H9 (cell line): ENCODE measurements around the gene TGM3. TPM values are rescaled to one million over a fixed set of nuclear protein-coding genes. Genes with fewer than 3 reads are reported as not detected.

Source experiments
- DNase-seq: peaks from one replicate; pipeline ENCODE4 v3.0.0-alpha.2; 2017
- H2AFZ ChIP-seq: one replicate; pipeline ENCODE4 v1.6.1; 2013; ENCODE audit warnings: mild to moderate bottlenecking, low read length, control low read depth, moderate library complexity
- H2AK5ac ChIP-seq: 2 replicates; pipeline ENCODE4 v1.6.1; 2013; ENCODE audit warnings: low read length, control low read depth, mixed read lengths; ENCODE audit not compliant: insufficient read length
- H2BK120ac ChIP-seq: one replicate; pipeline ENCODE4 v1.6.1; 2013; ENCODE audit warnings: low read depth, mild to moderate bottlenecking, low read length, control low read depth, inconsistent platforms; ENCODE audit not compliant: poor library complexity, severe bottlenecking
- H2BK12ac ChIP-seq: 2 replicates; pipeline ENCODE4 v1.6.1; 2013; ENCODE audit warnings: low read length, control low read depth, mixed read lengths, low read depth; ENCODE audit not compliant: insufficient read length
- H2BK15ac ChIP-seq: 2 replicates; pipeline ENCODE4 v1.6.1; 2013; ENCODE audit warnings: low read depth, low read length, control low read depth
- H2BK20ac ChIP-seq: one replicate; pipeline ENCODE4 v1.6.1; 2013; ENCODE audit warnings: low read depth, mild to moderate bottlenecking, low read length, control low read depth, inconsistent platforms; ENCODE audit not compliant: poor library complexity, severe bottlenecking
- H2BK5ac ChIP-seq: 2 replicates; pipeline ENCODE4 v1.6.1; 2013; ENCODE audit warnings: low read length, control low read depth, mixed read lengths; ENCODE audit not compliant: insufficient read length
- H3K14ac ChIP-seq: 2 replicates; pipeline ENCODE4 v1.6.1; 2013; ENCODE audit warnings: low read length, control low read depth; ENCODE audit not compliant: insufficient read depth
- H3K18ac ChIP-seq: 2 replicates; pipeline ENCODE4 v1.6.1; 2013; ENCODE audit warnings: low read depth, mild to moderate bottlenecking, mixed read lengths, low read length, control low read depth; ENCODE audit not compliant: insufficient read length
- H3K23ac ChIP-seq: 2 replicates; pipeline ENCODE4 v1.6.1; 2013; ENCODE audit warnings: low read length, control low read depth, mixed read lengths, low read depth; ENCODE audit not compliant: insufficient read length
- H3K23me2 ChIP-seq: 2 replicates; pipeline ENCODE4 v1.6.1; 2013; ENCODE audit warnings: low read depth, mild to moderate bottlenecking, mixed read lengths, low read length, control low read depth; ENCODE audit not compliant: insufficient read length, poor library complexity, severe bottlenecking
- H3K27ac ChIP-seq: 2 replicates; pipeline ENCODE4 v1.5.1; 2013; ENCODE audit warnings: low read length, control low read depth, mixed read lengths, low read depth; ENCODE audit not compliant: insufficient read length
- H3K27me3 ChIP-seq: 2 replicates; pipeline ENCODE4 v1.6.1; 2013; ENCODE audit warnings: low read length, control low read depth, inconsistent platforms; ENCODE audit not compliant: insufficient read depth
- H3K4ac ChIP-seq: 2 replicates; pipeline ENCODE4 v1.6.1; 2013; ENCODE audit warnings: low read depth, mild to moderate bottlenecking, control low read depth, inconsistent platforms, low read length, moderate library complexity
- H3K4me1 ChIP-seq: 2 replicates; pipeline ENCODE4 v1.6.1; 2013; ENCODE audit warnings: low read length, control low read depth, inconsistent platforms; ENCODE audit not compliant: insufficient read depth
- H3K4me2 ChIP-seq: 2 replicates; pipeline ENCODE4 v1.6.1; 2013; ENCODE audit warnings: low read length, control low read depth, mixed read lengths; ENCODE audit not compliant: insufficient read length, insufficient read depth
- H3K56ac ChIP-seq: 2 replicates; pipeline ENCODE4 v1.6.1; 2013; ENCODE audit warnings: low read depth, mild to moderate bottlenecking, mixed read lengths, low read length, control low read depth; ENCODE audit not compliant: insufficient read length
- H3K79me1 ChIP-seq: 2 replicates; pipeline ENCODE4 v1.6.1; 2013; ENCODE audit warnings: low read depth, mild to moderate bottlenecking, moderate library complexity, low read length, control low read depth, inconsistent platforms; ENCODE audit not compliant: insufficient read depth, poor library complexity, severe bottlenecking
- H3K79me2 ChIP-seq: 2 replicates; pipeline ENCODE4 v1.6.1; 2013; ENCODE audit warnings: low read length, control low read depth, inconsistent platforms; ENCODE audit not compliant: insufficient read depth
- H3K9ac ChIP-seq: 2 replicates; pipeline ENCODE4 v1.6.1; 2013; ENCODE audit warnings: low read length, control low read depth, mixed read lengths; ENCODE audit not compliant: insufficient read length; ENCODE audit errors: extremely low read depth
- H3K9me3 ChIP-seq: one replicate; pipeline ENCODE4 v1.6.1; 2013; ENCODE audit warnings: low read depth, low read length, inconsistent platforms; ENCODE audit not compliant: control insufficient read depth
- H3T11ph ChIP-seq: one replicate; pipeline ENCODE4 v1.6.1; 2013; ENCODE audit warnings: mild to moderate bottlenecking, low read length, control low read depth, inconsistent platforms
- H4K20me1 ChIP-seq: one replicate; pipeline ENCODE4 v1.6.1; 2013; ENCODE audit not compliant: control insufficient read depth, insufficient read length, insufficient read depth
- H4K5ac ChIP-seq: 2 replicates; pipeline ENCODE4 v1.6.1; 2013; ENCODE audit warnings: low read depth, mild to moderate bottlenecking, mixed read lengths, low read length, control low read depth; ENCODE audit not compliant: insufficient read length
- H4K8ac ChIP-seq: replicated peaks from 2 replicates; pipeline ENCODE4 v1.6.1; 2013; ENCODE audit warnings: low read length, control low read depth, mixed read lengths, low read depth; ENCODE audit not compliant: insufficient read length
- H4K91ac ChIP-seq: 2 replicates; pipeline ENCODE4 v1.6.1; 2013; ENCODE audit warnings: low read depth, mild to moderate bottlenecking, moderate library complexity, mixed read lengths, low read length, control low read depth; ENCODE audit not compliant: insufficient read length
- H3K27ac Mint-ChIP-seq, 3 experiments: 2 replicates in 2 of 3; 3 replicates in 1 of 3; pipeline ENCODE4 v1.8.0; 2020 to 2021; ENCODE audit warnings: mixed read lengths in 3 of 3, mild to moderate bottlenecking in 1 of 3, moderate library complexity in 1 of 3
- H3K27me3 Mint-ChIP-seq: 2 replicates; pipeline ENCODE4 v1.8.0; 2021; ENCODE audit warnings: low read depth, mild to moderate bottlenecking, moderate library complexity, mixed read lengths
- H3K36me3 Mint-ChIP-seq, 3 experiments: 2 replicates in 2 of 3; 3 replicates in 1 of 3; pipeline ENCODE4 v1.8.0; 2020 to 2021; ENCODE audit warnings: low read depth in 3 of 3, mixed read lengths in 3 of 3; ENCODE audit not compliant: insufficient read depth in 1 of 3
- H3K4me1 Mint-ChIP-seq, 2 experiments: 2 replicates each; pipeline ENCODE4 v1.8.0; 2020; ENCODE audit warnings: mixed read lengths in 2 of 2
- H3K4me3 Mint-ChIP-seq, 2 experiments: 2 replicates in 1 of 2; 3 replicates in 1 of 2; pipeline ENCODE4 v1.8.0; 2020 to 2021; ENCODE audit warnings: mild to moderate bottlenecking in 2 of 2, mixed read lengths in 2 of 2, moderate library complexity in 1 of 2
- H3K9me3 Mint-ChIP-seq, 2 experiments: 2 replicates in 1 of 2; 3 replicates in 1 of 2; pipeline ENCODE4 v1.8.0; 2020; ENCODE audit warnings: mild to moderate bottlenecking in 2 of 2, mixed read lengths in 2 of 2, moderate library complexity in 1 of 2
- WGBS: extraction: QIAGEN DNeasy Blood & Tissue Kit; methylation state at CpG from one replicate; pipeline ENCODE4 v1.1.7; 2013; ENCODE audit warnings: missing lambda C conversion rate, low lambda C conversion rate, mixed read lengths; ENCODE audit not compliant: insufficient read length; ENCODE audit errors: extremely low coverage; 5-methylcytosine and 5-hydroxymethylcytosine counted together
- total RNA-seq: library from RNA; stranded (reverse); gene quantifications from 2 replicates; pipeline ENCODE4 v1.2.1, GENCODE V29; 2021
- TF ChIP-seq, protein P1 (sequence below): fragments of 200-600 bp; sonication (generic); conservative IDR thresholded peaks from 3 replicates; pipeline ENCODE4 v1.8.0; 2021; ENCODE audit warnings: antibody characterized with exemption, mild to moderate bottlenecking

TGM3 gene
- total RNA-seq, 1 experiment from 2014 or later: not detected

DNA sequence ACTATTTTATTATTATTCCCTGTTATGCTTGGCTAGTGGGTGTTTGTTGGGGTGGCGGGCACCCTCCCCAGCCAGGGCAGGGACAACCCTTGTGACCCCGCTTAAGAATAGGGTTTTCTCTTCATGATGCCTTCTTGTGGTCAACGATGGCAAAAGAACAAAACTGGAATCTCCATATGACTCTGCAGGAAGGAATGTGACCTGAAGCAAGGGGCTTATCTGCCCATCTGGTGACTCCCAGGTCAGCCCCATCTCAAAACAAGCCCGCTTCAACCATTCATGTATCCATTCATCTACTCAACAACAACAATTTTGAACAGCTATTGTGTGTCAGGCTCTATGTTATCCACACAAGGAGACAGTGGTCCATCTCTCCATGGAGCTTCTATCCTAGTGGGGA is 54.0 kb downstream of the TGM3 start:
- Histone ChIP-seq H3K4me1 (no peaks in the 10 kb centered on the region; the same call in 1 of the 2 replicates), H2BK15ac (no peak overlapping the region), H2AK5ac (no peak overlapping the region), H3K79me1 (no peaks in the 10 kb centered on the region), H3K79me2 (no peaks in the 10 kb centered on the region), H4K5ac (no peak overlapping the region), H3K14ac (no peak overlapping the region), H3T11ph (no peak overlapping the region), H2BK20ac (no peak overlapping the region), H4K8ac (no peak overlapping the region), H3K4ac (no peak overlapping the region), H2BK12ac (no peak overlapping the region), H3K23me2 (no peaks in the 10 kb centered on the region), H2BK5ac (no peak overlapping the region), H4K91ac (no peak overlapping the region), H3K4me2 (no peak overlapping the region), H3K27ac (no peak overlapping the region), H2AFZ (no peak overlapping the region), H3K56ac (no peak overlapping the region), H3K18ac (no peak overlapping the region), H3K9ac (no peak overlapping the region), H3K27me3 (no peaks in the 10 kb centered on the region), H3K23ac (no peak overlapping the region), H3K9me3 (no peaks in the 10 kb centered on the region), H4K20me1 (no peaks in the 10 kb centered on the region), H2BK120ac (no peak overlapping the region)
- no peak for DNase-seq
- no peak overlapping the region for H3K4me3 Mint-ChIP-seq
- no peak overlapping the region for H3K27ac Mint-ChIP-seq
- peaks cover 4 to 6% of the 10 kb centered on the region in 2 experiments; a peak in 2 of 5 replicates for H3K9me3 Mint-ChIP-seq
- TF ChIP-seq, protein P1, sequence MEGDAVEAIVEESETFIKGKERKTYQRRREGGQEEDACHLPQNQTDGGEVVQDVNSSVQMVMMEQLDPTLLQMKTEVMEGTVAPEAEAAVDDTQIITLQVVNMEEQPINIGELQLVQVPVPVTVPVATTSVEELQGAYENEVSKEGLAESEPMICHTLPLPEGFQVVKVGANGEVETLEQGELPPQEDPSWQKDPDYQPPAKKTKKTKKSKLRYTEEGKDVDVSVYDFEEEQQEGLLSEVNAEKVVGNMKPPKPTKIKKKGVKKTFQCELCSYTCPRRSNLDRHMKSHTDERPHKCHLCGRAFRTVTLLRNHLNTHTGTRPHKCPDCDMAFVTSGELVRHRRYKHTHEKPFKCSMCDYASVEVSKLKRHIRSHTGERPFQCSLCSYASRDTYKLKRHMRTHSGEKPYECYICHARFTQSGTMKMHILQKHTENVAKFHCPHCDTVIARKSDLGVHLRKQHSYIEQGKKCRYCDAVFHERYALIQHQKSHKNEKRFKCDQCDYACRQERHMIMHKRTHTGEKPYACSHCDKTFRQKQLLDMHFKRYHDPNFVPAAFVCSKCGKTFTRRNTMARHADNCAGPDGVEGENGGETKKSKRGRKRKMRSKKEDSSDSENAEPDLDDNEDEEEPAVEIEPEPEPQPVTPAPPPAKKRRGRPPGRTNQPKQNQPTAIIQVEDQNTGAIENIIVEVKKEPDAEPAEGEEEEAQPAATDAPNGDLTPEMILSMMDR: no peak
- H3K36me3 Mint-ChIP-seq: no peaks in the 10 kb centered on the region; a peak in 1 of 7 replicates
- H3K27me3 Mint-ChIP-seq: no peaks in the 10 kb centered on the region
- no CpG with 5 or more reads among the region's 4 CpGs for WGBS
- H3K4me1 Mint-ChIP-seq: peaks cover 5 to 6% of the 10 kb centered on the region in 2 experiments; a peak in 3 of 4 replicates
